Measurements from ENCODE around the gene AP3B2.

GRCh38 chr15:82698711-82699345 is 10.8 kb downstream of the AP3B2 start:
- TF ChIP-seq, protein P1, sequence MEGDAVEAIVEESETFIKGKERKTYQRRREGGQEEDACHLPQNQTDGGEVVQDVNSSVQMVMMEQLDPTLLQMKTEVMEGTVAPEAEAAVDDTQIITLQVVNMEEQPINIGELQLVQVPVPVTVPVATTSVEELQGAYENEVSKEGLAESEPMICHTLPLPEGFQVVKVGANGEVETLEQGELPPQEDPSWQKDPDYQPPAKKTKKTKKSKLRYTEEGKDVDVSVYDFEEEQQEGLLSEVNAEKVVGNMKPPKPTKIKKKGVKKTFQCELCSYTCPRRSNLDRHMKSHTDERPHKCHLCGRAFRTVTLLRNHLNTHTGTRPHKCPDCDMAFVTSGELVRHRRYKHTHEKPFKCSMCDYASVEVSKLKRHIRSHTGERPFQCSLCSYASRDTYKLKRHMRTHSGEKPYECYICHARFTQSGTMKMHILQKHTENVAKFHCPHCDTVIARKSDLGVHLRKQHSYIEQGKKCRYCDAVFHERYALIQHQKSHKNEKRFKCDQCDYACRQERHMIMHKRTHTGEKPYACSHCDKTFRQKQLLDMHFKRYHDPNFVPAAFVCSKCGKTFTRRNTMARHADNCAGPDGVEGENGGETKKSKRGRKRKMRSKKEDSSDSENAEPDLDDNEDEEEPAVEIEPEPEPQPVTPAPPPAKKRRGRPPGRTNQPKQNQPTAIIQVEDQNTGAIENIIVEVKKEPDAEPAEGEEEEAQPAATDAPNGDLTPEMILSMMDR (IDR thresholded peaks at IDR 0.05): no peak
- TF ChIP-seq POLR2A (IDR thresholded peaks at IDR 0.05): no peak

Data from testis (tissue), 2 donors.